Iris pigment epithelial cell (primary cell): ENCODE results near the gene MRPS27.
A peak's percentile ranks its signal among the peaks of the same experiment; 100 is the strongest.

ENCODE experiments used
- DNase-seq: peaks from one replicate; pipeline ENCODE4 v3.0.0-alpha.2; 2011; ENCODE audit warnings: low read depth

MRPS27 gene

DNA sequence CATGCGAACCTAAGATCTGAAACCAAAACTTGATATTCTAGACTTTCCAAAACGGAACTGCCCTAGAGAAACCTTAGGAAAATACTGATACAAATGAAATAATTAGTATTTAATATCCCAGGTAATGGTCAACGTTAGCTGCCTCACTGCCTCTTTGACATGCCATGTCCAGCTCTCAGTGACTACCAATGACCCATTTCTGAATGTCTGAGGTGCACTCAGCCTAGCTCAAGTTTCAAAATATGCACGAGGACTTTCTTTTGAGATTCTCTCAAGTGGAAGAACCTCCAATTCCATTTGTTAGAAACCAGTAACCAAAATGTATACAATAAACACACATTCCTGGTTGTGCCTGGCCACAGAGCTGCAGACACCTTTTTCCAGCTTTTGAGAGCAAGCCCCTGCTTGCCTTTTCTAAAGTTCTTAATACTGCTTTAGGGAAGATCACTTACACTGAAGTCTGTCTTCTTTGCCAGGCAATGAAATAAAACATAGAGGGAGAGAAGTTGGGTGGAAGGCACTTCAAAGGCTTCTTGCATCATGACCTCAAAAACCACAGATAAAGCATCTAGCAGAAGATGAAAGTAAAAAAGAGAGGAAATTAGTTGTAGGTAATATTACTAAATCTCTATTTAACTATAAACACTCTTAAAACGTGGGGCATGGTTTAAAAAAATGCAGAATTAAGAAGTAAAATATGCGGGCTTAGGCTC lies 87.9 kb downstream of the MRPS27 start:
- peak; percentile 77 for DNase-seq

DNA sequence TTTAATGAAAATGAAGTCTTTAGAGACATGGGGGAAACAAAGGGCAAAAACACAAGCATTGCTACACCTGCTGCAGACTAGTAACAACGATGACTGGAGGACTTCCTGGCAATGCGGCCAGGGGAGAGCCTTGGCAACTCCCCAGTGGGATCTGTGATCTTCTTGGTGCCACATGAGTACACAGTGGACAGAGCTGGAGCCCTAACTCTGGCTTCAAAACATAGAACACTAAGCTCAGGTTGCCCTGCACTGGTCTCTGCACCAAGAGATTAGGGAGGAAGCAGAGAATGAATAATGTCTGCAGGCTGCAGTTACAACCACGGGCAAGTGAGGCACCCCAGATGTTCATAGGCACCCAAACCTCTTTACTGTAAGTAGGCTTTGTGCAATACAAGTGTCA lies 91.1 kb downstream of the MRPS27 start:
- no peak for DNase-seq

DNA sequence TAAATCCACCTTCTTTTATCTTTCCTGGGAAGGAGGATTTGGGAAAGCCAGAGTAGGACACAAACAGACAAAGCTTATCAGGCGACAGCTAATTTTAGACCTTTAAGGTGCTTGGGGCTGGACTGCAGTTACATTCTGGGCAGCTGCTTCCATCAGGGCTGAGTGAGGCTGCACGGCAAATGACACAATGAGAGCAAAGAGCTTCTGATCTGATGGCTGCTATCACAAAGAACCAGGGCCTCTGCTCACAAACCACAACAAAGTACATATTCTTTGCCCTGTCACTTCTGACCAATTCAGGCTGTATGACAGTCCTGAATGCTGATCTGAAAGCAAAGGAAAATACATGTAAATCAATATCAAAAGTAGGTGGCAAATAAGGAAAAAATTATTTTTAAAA lies 93.1 kb downstream of the MRPS27 start:
- DNase-seq, result no peak

DNA sequence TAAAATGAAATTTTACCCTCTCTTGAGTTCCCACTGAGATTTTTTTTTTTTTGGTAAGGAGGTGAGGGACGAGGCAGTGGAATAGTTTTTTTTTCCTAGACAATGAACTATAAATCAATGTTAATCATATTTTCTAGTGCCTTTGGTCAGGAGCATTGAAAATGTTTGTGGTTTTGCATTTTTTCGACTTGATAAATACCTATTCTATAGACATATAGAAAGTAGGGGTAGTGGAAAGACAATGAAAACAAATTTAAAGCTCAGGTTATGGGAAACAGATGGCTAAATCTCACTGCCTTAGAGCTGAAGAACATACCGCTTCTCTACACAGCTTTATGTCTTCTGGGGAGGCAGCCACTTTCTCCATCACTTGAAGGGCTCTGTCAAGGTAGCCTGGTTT lies 94.3 kb downstream of the MRPS27 start:
- DNase-seq, result no peak

DNA sequence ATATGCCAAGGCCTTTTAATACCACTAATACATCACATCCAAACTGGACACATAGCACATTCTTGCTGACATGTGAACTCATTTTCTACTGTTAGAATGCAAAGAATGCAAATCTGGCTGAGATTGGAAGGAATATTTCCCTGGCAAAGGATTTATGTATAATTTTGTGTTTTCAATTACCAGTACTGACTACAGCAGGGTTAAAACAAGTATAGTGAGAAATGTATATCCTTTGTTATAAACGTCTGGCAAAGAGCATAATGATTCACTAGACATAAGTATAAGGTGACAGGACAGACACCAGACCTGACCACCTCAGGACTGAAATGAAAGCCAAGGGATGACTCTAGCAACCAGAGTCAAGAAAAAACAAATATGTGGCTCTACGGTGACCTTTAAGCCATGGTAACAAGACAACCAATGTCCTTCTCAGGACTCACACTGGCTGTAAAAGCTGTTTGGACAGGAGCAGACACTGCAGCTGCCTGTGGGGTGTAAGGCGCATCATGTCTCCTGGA lies 95.0 kb downstream of the MRPS27 start:
- DNase-seq, result peak; percentile 76

DNA sequence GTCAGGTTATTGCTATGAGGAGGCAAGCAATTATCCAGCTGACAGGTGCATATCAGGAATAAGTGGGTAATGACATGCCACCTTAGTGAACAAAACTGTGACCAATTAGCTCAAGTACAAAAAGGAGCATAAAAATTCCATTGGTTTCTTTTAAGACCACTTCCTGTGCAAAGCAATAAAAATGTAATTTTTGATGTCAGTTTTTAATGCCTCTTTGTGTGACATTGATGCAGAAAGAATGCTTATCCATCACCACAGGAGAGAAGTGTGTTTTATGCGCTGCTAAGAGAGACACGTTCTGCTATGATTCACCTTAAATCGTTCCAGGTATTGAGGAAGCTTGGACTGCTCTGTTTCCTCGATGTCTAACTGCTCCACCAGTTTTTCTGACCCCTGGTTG lies 96.7 kb downstream of the MRPS27 start:
- no peak for DNase-seq

DNA sequence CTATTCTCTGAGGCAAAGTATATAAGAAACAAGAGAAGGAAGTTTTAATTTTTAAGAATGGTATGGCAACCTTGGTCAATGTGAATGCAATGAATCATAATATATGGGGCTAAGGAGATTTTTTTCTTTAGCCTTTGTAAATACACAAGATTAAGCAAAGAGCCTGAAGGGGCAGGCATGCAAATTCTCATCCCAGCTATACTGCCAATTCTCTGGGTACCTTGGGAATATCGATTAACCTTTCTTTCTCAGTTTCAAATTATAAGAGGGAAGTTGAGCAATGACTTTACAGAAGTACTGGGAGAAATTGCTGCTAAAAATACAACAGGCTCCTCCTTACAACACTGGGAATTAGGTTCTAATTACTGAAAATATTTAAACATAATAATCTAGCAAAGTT lies 97.5 kb downstream of the MRPS27 start:
- DNase-seq, result no peak

DNA sequence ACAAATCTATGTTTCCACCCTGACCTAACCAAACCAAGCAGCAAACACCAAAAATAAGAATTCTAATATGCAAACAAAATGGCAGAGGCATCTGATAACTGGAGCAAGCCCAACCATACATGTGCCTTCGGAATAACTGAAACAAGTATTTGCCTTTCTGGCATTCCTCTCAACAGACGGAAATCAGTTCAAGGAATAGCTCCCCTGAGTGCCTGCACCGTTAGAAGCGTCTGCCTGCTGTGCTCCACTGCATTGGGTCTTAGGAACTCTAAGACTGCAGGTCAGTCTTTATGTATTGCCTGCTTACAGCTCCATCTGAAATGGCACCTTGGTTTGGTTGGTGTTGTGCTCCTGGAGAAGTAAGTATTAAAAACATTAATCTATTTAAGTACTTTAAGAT lies 98.5 kb downstream of the MRPS27 start:
- DNase-seq, result no peak

DNA sequence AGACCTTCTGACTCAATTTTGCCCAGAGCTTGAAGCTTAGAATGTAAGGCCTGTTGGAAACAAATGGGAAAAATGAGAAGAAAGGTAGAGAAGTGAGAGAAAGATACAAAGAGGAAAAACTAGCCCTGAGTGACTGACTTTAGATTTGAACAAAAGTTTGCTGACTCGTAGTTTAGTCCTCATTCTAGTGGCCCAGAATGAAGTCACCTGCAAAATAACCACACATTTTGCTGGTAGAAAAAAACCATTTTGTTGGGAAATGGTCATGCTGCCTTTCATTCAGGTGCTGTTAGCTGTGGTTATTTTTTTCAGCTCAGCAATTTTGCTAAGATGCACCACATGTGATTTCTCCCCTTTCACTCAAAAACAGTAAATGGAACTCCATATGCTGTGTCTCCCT lies 98.9 kb downstream of the MRPS27 start:
- DNase-seq, result no peak

DNA sequence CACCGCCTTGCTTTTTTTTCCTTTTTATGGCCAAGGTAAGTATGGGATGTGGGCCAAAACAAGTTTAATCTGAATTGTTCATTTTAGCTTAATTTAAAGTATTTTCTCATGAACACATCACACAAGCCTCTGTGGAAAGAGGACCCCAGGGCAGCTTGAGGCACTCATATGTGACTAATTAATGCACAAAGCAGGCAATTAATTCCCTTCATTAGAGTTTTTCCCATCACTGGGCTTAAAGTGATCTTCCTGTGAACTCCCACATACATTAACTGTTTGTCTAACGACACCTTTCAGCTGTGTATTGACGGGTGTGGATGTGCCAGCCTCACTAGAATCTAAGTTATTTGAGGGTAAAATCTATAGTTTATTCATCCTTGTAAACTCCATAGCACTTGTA lies 103.3 kb downstream of the MRPS27 start:
- no peak for DNase-seq

DNA sequence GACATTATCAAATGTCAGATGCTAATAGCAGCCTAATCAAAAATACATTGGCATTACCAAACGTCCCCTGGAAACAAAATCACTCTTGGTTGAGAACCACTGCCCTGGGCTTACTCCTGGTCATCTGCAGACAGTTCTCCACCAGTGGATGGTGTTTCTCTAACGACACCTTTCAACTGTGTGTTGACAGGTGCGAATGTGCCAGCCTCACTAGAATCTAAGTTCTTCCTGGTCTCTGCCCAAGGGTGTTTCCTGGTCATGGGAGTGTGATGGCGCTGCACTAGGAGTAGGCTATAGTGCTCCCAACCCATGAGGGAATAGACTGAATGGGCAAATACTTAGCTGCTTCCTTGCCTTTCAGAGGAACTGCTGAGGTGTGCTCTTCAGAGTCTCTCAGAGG lies 105.9 kb downstream of the MRPS27 start:
- no peak for DNase-seq

DNA sequence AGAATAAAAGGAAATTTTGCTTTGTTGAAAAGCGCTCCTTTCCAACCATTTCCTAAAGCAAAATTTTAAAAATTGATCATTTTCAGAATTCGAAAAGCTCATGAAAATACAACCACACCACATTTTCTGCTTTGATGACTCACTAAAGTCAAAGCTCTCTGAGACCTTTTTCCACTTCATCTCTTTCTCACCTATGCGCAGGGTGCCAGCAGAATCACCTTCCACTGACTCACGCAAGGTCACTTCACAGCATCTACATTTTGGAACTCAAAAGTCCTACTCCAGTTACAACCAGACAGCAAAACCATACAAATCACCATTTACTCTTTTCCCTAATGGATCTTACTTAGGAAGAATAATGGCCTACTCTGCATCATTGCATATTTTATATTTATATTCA lies 106.6 kb downstream of the MRPS27 start:
- DNase-seq, result no peak

DNA sequence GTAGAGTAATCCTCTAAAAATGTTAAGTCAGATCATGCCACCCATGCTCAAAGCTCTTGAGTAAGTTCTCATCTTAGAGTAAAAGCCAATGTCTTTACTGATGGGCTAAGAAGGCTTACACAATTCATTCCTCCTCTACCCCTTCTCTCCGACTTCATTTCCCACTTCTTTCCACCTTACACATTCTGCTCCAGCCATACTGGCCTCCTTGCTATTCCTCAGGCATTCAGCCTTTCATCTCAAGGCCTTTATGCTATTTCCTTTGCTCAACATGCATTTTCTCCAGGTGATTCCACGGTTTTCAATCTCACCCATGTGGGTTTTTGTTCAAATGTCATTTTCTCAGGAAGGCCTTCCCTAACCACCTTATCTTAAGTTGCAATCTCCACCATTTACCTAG lies 107.9 kb downstream of the MRPS27 start:
- DNase-seq, result no peak

DNA sequence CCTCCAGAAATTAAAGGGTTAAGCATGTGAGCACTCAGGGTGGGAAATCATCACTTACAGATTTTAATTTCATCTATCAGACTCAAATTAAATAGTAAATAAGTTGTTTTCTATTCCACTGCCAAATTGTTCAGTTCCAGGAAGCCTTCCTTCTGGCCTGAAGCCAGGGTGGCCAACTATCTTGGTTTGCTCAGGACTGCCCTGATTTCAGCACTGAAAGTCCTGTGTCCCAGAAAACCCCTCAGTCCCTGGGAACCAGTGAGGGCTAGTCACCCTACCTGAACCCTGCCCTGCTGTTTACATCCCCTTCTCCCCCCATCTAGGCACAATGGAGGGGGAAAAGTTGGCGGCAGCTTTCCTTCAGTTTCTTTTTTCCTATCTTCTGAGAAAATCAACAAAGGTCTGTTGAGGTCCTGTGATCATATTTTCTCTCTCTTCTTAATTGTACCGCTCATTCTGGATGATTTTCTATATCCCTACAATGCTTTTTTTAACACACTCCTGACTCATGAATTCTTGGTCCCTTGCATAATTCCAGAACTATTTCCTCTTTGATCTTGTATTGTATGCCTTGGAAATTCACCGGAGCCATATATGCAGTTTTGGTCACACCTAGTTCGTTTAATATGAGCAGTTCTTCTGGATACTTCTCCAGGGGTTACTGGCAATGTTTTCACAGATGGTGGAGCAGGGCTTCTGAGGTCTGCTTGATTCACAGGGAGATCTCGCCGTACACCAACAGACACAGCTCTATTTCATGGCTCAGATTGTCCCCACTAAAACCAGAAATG lies 109.0 kb downstream of the MRPS27 start:
- peak; percentile 82 for DNase-seq

DNA sequence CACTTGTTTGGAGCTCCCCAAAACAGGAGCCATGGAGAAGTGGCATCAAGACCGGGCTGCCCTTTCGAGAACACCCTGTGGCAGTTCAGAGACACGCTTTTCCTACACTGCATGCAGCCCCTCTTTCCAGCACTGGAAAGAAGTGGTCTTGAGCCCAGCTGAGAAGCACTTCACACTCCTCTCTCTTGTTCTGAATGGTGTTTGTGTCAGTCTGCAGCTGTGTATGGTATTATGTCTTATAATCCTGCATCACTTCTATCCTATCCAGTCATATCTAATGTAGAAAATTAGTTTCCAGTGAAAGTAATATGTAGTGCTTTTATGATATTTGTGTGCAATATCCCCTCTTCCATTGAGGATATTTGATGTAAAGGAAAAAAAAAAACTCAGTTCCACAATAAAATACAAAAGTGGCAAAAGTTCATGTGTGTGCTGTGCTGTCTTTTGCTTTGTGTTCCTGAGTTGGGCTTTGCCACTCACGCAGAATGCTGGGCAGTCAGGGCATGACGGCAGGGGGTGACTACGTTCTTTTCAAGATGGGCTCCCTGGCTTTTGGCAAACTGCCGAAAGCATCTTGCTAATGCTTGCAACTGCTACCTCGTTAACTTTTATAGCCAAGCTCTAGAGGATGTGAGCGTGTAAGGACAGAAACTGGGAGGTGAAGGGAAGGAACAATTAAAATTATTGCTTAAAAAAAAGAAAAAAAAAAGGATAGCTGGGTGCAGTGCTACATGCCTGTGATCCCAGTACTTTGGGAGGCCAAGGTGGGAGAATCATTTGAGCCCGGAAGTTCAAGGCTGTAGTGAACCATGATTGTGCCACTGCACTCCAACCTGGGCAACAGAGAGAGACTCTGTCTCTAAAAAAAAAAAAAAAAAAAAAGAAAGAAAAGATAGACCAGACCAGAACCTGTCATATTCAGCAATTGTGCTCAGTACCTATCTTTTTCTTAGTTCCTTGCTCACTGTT lies 110.6 kb downstream of the MRPS27 start:
- no peak for DNase-seq

DNA sequence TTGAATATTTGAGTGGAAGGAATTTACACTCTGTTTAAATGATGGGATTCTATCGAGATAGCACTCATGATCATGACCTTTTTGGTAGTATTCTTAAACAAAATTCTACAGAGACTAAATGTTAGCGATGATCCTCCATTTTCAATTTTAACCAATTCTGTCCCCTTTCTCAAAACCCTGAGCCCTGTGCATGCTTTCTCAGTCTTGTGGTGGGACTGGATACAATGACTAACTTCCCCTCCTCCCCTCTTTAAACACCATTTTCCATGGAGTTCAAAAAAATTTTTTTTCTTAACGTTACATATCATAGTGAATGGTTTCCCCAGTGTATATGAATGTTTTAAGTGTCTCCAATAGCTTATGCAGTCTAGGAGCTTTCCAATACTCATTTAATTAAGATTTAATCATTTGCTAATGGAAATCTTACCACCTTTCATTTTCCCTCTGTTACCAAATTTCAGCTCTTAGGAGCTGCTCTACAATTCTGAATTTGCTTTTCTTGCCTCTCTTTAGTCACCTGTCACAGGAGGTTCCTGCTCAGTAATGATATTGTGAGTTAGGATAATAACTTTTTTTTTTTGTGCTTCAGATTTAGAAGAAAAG lies 111.6 kb downstream of the MRPS27 start:
- no peak for DNase-seq

DNA sequence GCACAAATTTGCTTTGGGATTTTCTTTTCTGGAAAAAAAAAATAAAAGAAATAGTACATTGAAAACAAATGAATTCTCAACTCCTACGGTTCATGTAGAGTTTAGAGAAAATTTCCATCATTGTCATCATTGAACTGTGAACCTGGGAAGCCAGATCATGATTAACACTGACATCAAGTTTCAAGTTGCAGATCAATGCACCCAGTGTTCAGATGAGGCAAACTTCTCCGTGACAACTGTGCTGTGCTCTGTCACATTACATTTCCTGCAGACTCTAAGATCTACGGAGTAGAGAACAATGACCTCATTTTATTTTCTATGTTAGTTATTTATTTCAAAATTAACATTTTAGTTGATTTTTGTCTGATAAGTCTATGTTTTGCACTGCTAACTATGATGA lies 113.0 kb downstream of the MRPS27 start:
- no peak for DNase-seq

DNA sequence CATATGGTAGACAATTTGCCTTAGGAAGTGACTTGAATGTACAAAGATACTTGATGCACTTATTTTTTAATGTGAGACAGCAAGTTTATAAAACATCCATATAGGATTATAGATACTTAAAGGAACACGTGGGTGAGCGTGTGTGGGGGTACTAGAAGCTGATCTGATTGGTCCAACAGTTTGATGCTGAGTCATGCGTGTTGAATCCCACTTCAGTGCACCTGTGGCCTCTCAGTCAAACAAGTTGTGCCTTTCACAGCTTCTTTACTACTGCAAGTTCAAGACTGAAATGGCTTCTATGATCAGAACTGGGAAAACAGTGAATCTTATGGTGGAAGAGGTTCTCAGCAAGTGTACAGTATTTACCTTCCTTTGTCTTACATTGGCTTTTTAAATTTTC lies 113.9 kb downstream of the MRPS27 start:
- DNase-seq, result no peak

DNA sequence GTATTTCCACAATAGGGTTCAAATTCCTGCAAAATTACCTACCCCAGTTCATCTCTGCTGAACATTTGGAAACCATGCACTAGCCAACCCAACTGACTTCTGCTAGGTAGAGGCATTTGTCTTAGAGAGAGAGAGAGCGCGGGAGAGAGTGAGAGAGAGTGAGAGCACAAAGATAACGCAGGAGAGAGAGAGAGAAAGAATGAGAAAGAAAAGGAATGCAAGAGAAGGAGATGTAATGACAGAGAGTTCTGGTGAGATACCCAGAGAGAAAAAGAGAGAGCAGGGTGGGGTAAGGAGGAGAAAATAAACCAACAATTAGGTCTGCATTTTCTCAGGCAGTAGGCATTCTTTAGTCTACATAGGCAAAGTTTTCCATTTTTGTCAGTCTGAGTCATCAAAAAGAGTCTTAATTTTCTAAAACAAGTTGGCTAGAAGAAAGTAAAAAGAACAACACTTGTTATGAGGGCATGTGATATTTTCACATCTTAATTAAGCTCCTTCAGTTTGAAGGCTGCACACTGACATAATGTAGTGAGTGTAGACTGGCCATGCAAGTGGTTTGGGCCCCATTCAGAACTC lies 114.5 kb downstream of the MRPS27 start:
- DNase-seq, result peak; percentile 67

DNA sequence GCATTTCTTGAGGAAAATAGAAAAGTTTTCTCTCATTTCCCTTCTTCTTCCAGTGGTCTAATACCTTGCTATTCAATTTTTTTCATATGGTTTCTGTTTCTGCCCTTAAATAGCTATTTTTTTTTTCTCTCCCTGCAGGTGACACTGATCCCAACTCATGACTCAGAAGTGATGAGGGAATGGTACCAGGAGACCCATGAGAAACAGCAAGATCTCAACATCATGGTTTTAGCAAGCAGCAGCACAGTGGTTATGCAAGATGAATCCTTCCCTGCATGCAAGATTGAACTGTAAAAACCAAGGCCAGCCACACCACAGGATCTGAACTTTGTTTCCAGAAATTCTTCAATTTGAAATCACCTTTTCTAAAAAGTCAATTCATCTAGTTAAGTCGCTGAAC lies 115.1 kb downstream of the MRPS27 start:
- peak; percentile 53 for DNase-seq

DNA sequence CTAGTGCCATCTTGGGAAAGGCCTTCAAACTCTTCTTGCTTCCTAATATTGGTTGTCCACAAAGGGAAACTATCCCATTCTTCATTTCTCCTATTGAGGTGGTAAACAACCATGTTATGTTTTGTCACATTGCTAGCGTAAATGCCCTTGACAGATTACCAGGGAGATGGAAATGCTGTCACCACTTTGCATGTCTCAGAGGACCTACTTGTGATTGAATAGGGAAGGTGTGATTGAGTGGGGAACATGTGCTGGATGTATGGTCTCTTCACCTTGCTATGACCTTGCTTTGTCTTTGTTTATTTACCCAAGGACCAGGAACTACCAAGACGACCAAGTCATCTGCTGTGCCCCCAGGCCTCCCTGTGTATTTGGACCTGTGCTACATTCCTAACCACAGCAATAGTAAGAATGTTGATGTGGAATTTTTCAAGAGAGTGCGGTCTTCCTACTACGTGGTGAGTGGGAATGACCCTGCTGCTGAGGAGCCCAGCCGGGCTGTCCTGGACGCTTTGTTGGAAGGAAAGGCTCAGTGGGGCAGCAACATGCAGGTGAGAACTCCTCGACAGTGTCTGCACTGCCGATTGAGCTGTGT lies 116.7 kb downstream of the MRPS27 start:
- DNase-seq, result peak; percentile 52
